HepG2 (cell line): ENCODE results near the gene SUPT20HL2. TPM values are rescaled to one million over a fixed set of nuclear protein-coding genes. Genes with fewer than 3 reads are reported as not detected.

ENCODE experiments used
- ATAC-seq: fragments of 200-7000 bp; cut with Tn5 transposase; 3 replicates; pipeline ENCODE4 v1.9.1; 2020; ENCODE audit warnings: mild to moderate bottlenecking, moderate library complexity
- BruUV-seq: library from RNA; stranded (reverse); fragments of 400-500 nt; replicated peaks from 2 replicates; lab custom pipeline; 2021; lab: Mats Ljungman, UMichigan
- CTCF ChIA-PET: fragments of 300-600 bp; formaldehyde crosslinking; extraction: SDS; loops from one replicate; lab custom pipeline; 2021; ENCODE audit warnings: low total read pairs, inconsistent platforms, low intra/inter-chr PET ratio; lab: Yijun Ruan, JAX
- POLR2A ChIA-PET: fragments of 350-600 bp; sonication (Branson Sonifier 250); formaldehyde crosslinking; loops from one replicate; lab custom pipeline; 2020; ENCODE audit warnings: antibody characterized with exemption, inconsistent platforms; lab: Yijun Ruan, JAX
- DNase-seq: peaks from one replicate; pipeline ENCODE4 v3.0.0-alpha.2; 2015; ENCODE audit warnings: low spot score
- FAIRE-seq: peaks from 3 replicates; lab custom pipeline; 2011; peaks lifted over from hg19 to GRCh38; lab: Jason Lieb, UNC
- H2AFZ ChIP-seq: one replicate; pipeline ENCODE4 v1.6.1; 2011; ENCODE audit warnings: low read length, inconsistent platforms
- H3K27ac ChIP-seq: fragments of 300-600 bp; 3 replicates; pipeline ENCODE4 v1.8.0; 2011; ENCODE audit warnings: mixed run types, mild to moderate bottlenecking, mixed read lengths, low read length, inconsistent platforms; ENCODE audit not compliant: insufficient read depth; ENCODE audit errors: extremely low read length
- H3K27me3 ChIP-seq, 2 experiments: fragments of 200-600 bp in 1 of 2; 2 replicates in 1 of 2; 3 replicates in 1 of 2; pipeline versions ENCODE4 v1.6.0 to v1.8.0; 2011; ENCODE audit warnings: low read length in 2 of 2, mild to moderate bottlenecking in 2 of 2, moderate library complexity in 2 of 2, inconsistent platforms in 1 of 2; ENCODE audit not compliant: insufficient read depth in 2 of 2, control insufficient read depth in 1 of 2
- H3K36me3 ChIP-seq, 2 experiments: fragments of 200-600 bp in 1 of 2; replicated peaks in 1 of 2; 2 replicates in 1 of 2; 3 replicates in 1 of 2; pipeline versions ENCODE4 v1.5.1 to v1.8.0; 2011; ENCODE audit warnings: low read length in 2 of 2, inconsistent platforms in 1 of 2; ENCODE audit not compliant: insufficient read depth in 2 of 2, control insufficient read depth in 1 of 2
- H3K4me1 ChIP-seq: 2 replicates; pipeline ENCODE4 v1.5.1; 2012; ENCODE audit warnings: low read length, inconsistent platforms; ENCODE audit not compliant: insufficient read depth
- H3K4me2 ChIP-seq: 2 replicates; pipeline ENCODE4 v1.6.0; 2011; ENCODE audit warnings: low read depth, low read length, inconsistent platforms
- H3K4me3 ChIP-seq, 3 experiments: fragments of 200-600 bp in 1 of 3; sonication (generic), shearing (Covaris generic) in 1 of 3; replicated peaks in 1 of 3; 2 replicates each; pipeline ENCODE4 v1.5.1; 2011 to 2016; ENCODE audit warnings: low read length in 3 of 3, inconsistent platforms in 2 of 3, low read depth in 2 of 3, mild to moderate bottlenecking in 2 of 3, control low read depth in 1 of 3, mixed read lengths in 1 of 3; ENCODE audit not compliant: insufficient read depth in 1 of 3
- H3K79me2 ChIP-seq: one replicate; pipeline ENCODE4 v1.6.1; 2011; ENCODE audit warnings: low read length, inconsistent platforms; ENCODE audit not compliant: insufficient read depth
- H3K9ac ChIP-seq: 2 replicates; pipeline ENCODE4 v1.6.0; 2011; ENCODE audit warnings: mild to moderate bottlenecking, low read depth, low read length, inconsistent platforms; ENCODE audit not compliant: insufficient read depth
- H3K9me3 ChIP-seq: 2 replicates; pipeline ENCODE4 v1.5.1; 2012; ENCODE audit warnings: mild to moderate bottlenecking, low read length
- H4K20me1 ChIP-seq: 2 replicates; pipeline ENCODE4 v1.6.0; 2011; ENCODE audit warnings: inconsistent platforms, mild to moderate bottlenecking, low read length, moderate library complexity; ENCODE audit not compliant: insufficient read depth
- CREB1 ChIP-seq, 2 experiments: fragments of 450-650 bp in 1 of 2; IDR thresholded peaks; 2 replicates each; pipeline ENCODE4 v1.6.1; 2016 to 2017; ENCODE audit warnings: control low read depth in 1 of 2, mild to moderate bottlenecking in 1 of 2, missing compliant biosample characterization in 1 of 2, missing genetic modification characterization in 1 of 2
- DMTF1 ChIP-seq: sonication (generic); formaldehyde crosslinking; IDR thresholded peaks from 2 replicates; pipeline ENCODE4 v1.4.0; 2020; ENCODE audit warnings: mild to moderate bottlenecking, missing genetic modification reagents
- GATAD1 ChIP-seq: IDR thresholded peaks from 2 replicates; pipeline ENCODE4 v1.6.1; 2016; ENCODE audit warnings: missing genetic modification reagents, missing compliant biosample characterization
- HOXA7 ChIP-seq: sonication (generic); formaldehyde crosslinking; IDR thresholded peaks from 2 replicates; pipeline ENCODE4 v1.8.1; 2022; ENCODE audit warnings: mild to moderate bottlenecking, missing genetic modification reagents, moderate library complexity
- JUNB ChIP-seq: sonication (generic); formaldehyde crosslinking; IDR thresholded peaks from 2 replicates; pipeline ENCODE4 v1.8.0; 2022; ENCODE audit warnings: missing genetic modification reagents, mild to moderate bottlenecking, borderline replicate concordance
- SP5 ChIP-seq: IDR thresholded peaks from 2 replicates; pipeline ENCODE4 v1.6.1; 2016; ENCODE audit warnings: low read depth, borderline replicate concordance
- ZNF207 ChIP-seq: fragments of 450-650 bp; IDR thresholded peaks from 2 replicates; pipeline ENCODE4 v1.6.1; 2016; ENCODE audit warnings: antibody characterized with exemption, borderline replicate concordance
- ZNF3 ChIP-seq: IDR thresholded peaks from 2 replicates; pipeline ENCODE4 v1.7.0; 2017; ENCODE audit warnings: inconsistent platforms
- ZNF724P ChIP-seq: sonication (generic); formaldehyde crosslinking; IDR thresholded peaks from 2 replicates; pipeline ENCODE4 v1.8.0; 2022; ENCODE audit warnings: missing genetic modification reagents, borderline replicate concordance
- WGBS: methylation state at CpG from one replicate; pipeline ENCODE4 v1.1.6; 2017; ENCODE audit warnings: low lambda C conversion rate; 5-methylcytosine and 5-hydroxymethylcytosine counted together
- in situ Hi-C: cut with HindIII; loops from 2 replicates; pipeline ENCODE4 v1.10.0; 2017; ENCODE audit warnings: low pct_unique_long_range_greater_than_20kb; ENCODE audit not compliant: extremely low pct_ligation_motif_present
- intact Hi-C: fragments of 100-400 bp; cut with micrococcal nuclease; formaldehyde crosslinking; loops from one replicate; pipeline ENCODE4 v1.10.0; 2022; ENCODE audit not compliant: unreplicated experiment
- polyA plus RNA-seq, 8 experiments: library from polyadenylated mRNA; depleted of rRNA in 3 of 8; stranded (reverse) in 7 of 8; unstranded in 1 of 8; fragments of >200 nt; fragmentation: Illumina TruSeq in 4 of 8; extraction: Trizol in 4 of 8; gene quantifications; 2 replicates each; pipeline versions ENCODE4 v1.2.1 to v1.2.3, GENCODE V29; 2011 to 2016; ENCODE audit warnings: low read depth in 4 of 8, missing spikeins in 1 of 8, mixed read lengths in 1 of 8; ENCODE audit not compliant: insufficient read depth in 1 of 8
- total RNA-seq, 5 experiments: library from RNA; depleted of rRNA; stranded (reverse); fragments of >200 nt; fragmentation: Illumina TruSeq; extraction: Trizol; gene quantifications; 2 replicates each; pipeline ENCODE4 v1.2.3, GENCODE V29; 2016; ENCODE audit warnings: low read depth in 1 of 5

The SUPT20HL2 gene
- total and polyA plus RNA-seq, 2 of the 13 experiments (the other 11 are each of a cell fraction or from before 2014, with no cell fraction given), result not detected

GRCh38 chrX:24282381-24283126 is 31.3 kb downstream of the SUPT20HL2 start:
- Histone ChIP-seq H3K4me1 (no peaks in the 10 kb centered on the region), H3K9ac (no peak overlapping the region), H3K4me2 (no peak overlapping the region), H3K4me3 (no peak overlapping the region), H2AFZ (no peak overlapping the region)
- FAIRE-seq, result peak; percentile 47
- POLR2A ChIA-PET, result no interaction called here
- TF ChIP-seq SP5, result no peak
- TF ChIP-seq ZNF724P (CRISPR knock-in tag), result no peak
- TF ChIP-seq ZNF3 (CRISPR knock-in tag), result no peak
- no peak for TF ChIP-seq DMTF1
- no peak for TF ChIP-seq ZNF207
- TF ChIP-seq CREB1 (IDR thresholded peaks at IDR 0.05), result no peak
- TF ChIP-seq CREB1 (CRISPR knock-in tag; IDR thresholded peaks at IDR 0.05), result no peak
- no peak for TF ChIP-seq JUNB (CRISPR knock-in tag)
- TF ChIP-seq HOXA7 (CRISPR knock-in tag), result no peak
- TF ChIP-seq GATAD1, result no peak
- TF ChIP-seq, all 625 proteins: peak for 0
- DNase-seq (no peak), ATAC-seq (no peak)
- no peaks in the 10 kb centered on the region for H3K36me3 ChIP-seq
- intact Hi-C loops (no loop called here), in situ Hi-C loops (no loop called here)
- no peaks in the 10 kb centered on the region for H4K20me1 ChIP-seq
- H3K27me3 ChIP-seq, result no peaks in the 10 kb centered on the region
- no peaks in the 10 kb centered on the region for H3K9me3 ChIP-seq
- no peak overlapping the region for H3K27ac ChIP-seq
- 27% methylated on average over 10 of the region's 12 CpGs for WGBS
- H3K79me2 ChIP-seq, result no peaks in the 10 kb centered on the region
- BruUV-seq, result no TSS peak
- CTCF ChIA-PET, result no interaction called here
